Natural killer cell (primary cell): ENCODE results near the gene CCDC91. TPM values are rescaled to one million over a fixed set of nuclear protein-coding genes. Genes with fewer than 3 reads are reported as not detected.

Experiments used
- ATAC-seq, 3 donors: fragments of 150-1000 bp in 2 of 3; fragments of 200-7000 bp in 1 of 3; cut with Tn5 transposase; 1 replicate in 1 of 3; 2 replicates in 2 of 3; pipeline ENCODE4 v1.10.0; 2021; ENCODE audit warnings: mild to moderate bottlenecking in 2 of 3, moderate library complexity in 2 of 3
- DNase-seq, 2 donors: peaks; one replicate each; pipeline versions ENCODE4 v3.0.0 to v3.0.0-alpha.2; 2013 to 2021; ENCODE audit warnings: mixed read lengths in 1 of 2
- H3K27ac ChIP-seq: one replicate; pipeline ENCODE4 v1.5.1; 2013; ENCODE audit warnings: mild to moderate bottlenecking, low read length
- H3K27me3 ChIP-seq: one replicate; pipeline ENCODE4 v1.6.1; 2013; ENCODE audit warnings: low read length; ENCODE audit not compliant: control insufficient read depth, insufficient read depth
- H3K36me3 ChIP-seq: one replicate; pipeline ENCODE4 v1.6.1; 2013; ENCODE audit warnings: low read length; ENCODE audit not compliant: control insufficient read depth, insufficient read depth
- H3K4me1 ChIP-seq: one replicate; pipeline ENCODE4 v1.6.1; 2013; ENCODE audit warnings: low read length; ENCODE audit not compliant: control insufficient read depth, insufficient read depth
- H3K4me3 ChIP-seq: one replicate; pipeline ENCODE4 v1.5.1; 2013; ENCODE audit warnings: low read length
- H3K9me3 ChIP-seq: one replicate; pipeline ENCODE4 v1.6.1; 2013; ENCODE audit warnings: low read length; ENCODE audit not compliant: control insufficient read depth, insufficient read depth
- H3K27ac Mint-ChIP-seq, 2 donors: one replicate each; pipeline ENCODE4 v1.8.0; 2022; ENCODE audit warnings: mild to moderate bottlenecking in 2 of 2, mixed read lengths in 2 of 2, moderate library complexity in 1 of 2
- H3K27me3 Mint-ChIP-seq, 2 donors: one replicate each; pipeline ENCODE4 v1.8.0; 2022; ENCODE audit warnings: low read depth in 2 of 2, mixed read lengths in 2 of 2
- H3K36me3 Mint-ChIP-seq: one replicate; pipeline ENCODE4 v1.8.0; 2022; ENCODE audit warnings: mixed read lengths
- H3K4me1 Mint-ChIP-seq, 2 donors: one replicate each; pipeline ENCODE4 v1.8.0; 2022; ENCODE audit warnings: mixed read lengths in 2 of 2
- H3K4me3 Mint-ChIP-seq: one replicate; pipeline ENCODE4 v1.8.0; 2022; ENCODE audit warnings: mild to moderate bottlenecking, moderate library complexity, mixed read lengths
- H3K9me3 Mint-ChIP-seq, 2 donors: one replicate each; pipeline ENCODE4 v1.8.0; 2022; ENCODE audit warnings: mixed read lengths in 2 of 2
- CTCF ChIP-seq: fragments of 200-600 bp; IDR thresholded peaks from one replicate; pipeline ENCODE4 v1.8.0; 2022; ENCODE audit warnings: antibody characterized with exemption
- WGBS: methylation state at CpG from one replicate; pipeline ENCODE4 v1.1.7; 2013; ENCODE audit warnings: missing lambda C conversion rate; ENCODE audit not compliant: insufficient coverage; 5-methylcytosine and 5-hydroxymethylcytosine counted together
- intact Hi-C: fragments of 100-400 bp; cut with micrococcal nuclease; formaldehyde crosslinking; loops from one replicate; pipeline ENCODE4 v1.14.2; 2022
- total RNA-seq, 4 donors: library from RNA; stranded (reverse); fragments of 120-200 nt in 1 of 4; gene quantifications; one replicate each; pipeline versions ENCODE4 v1.2.3 to v1.2.4, GENCODE V29; 2013 to 2022

The CCDC91 gene
- total RNA-seq, 3 donors from 2014 or later (not counting 1 experiment from before 2014, with no cell fraction given): 48.8 to 65.8 (median 60.2) TPM

DNA sequence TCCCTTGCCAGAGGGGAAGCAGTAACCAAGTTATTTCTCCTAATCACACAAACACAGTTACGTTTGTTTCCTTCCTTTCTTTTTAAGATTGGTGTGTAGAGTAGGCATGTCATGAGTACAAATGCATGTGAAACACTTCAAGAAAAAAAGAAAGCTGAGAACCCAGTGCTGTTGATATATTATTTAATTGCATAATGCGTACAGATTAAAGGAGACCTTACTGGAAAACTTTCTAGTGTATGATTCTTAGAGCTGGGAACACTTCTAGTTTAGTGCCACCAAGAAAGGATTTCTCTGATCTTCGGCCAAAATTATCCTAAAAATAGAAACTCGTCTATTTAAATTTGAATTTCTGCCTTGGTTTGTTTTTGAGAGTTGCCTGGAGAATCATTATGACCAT, 365.5 kb downstream of the CCDC91 start:
- Histone ChIP-seq H3K9me3 (no peaks in the 10 kb centered on the region), H3K36me3 (peaks cover 3% of the 10 kb centered on the region), H3K27ac (no peak overlapping the region), H3K27me3 (no peaks in the 10 kb centered on the region), H3K4me3 (no peak overlapping the region), H3K4me1 (no peaks in the 10 kb centered on the region)
- intact Hi-C loops: no loop called here
- no peak for TF ChIP-seq CTCF
- ATAC-seq (no peak), DNase-seq (no peak)
- WGBS: 100% methylated on average over 3 of the region's 4 CpGs
- no peaks in the 10 kb centered on the region for H3K9me3 Mint-ChIP-seq
- no peak overlapping the region for H3K4me3 Mint-ChIP-seq
- no peaks in the 10 kb centered on the region for H3K36me3 Mint-ChIP-seq
- H3K27me3 Mint-ChIP-seq: no peaks in the 10 kb centered on the region
- H3K4me1 Mint-ChIP-seq: no peaks in the 10 kb centered on the region
- no peak overlapping the region for H3K27ac Mint-ChIP-seq

GRCh38 chr12:28558250-28558649, 368.0 kb downstream of the CCDC91 start:
- Mint-ChIP-seq H3K4me1 (no peaks in the 10 kb centered on the region), H3K27ac (no peak overlapping the region), H3K9me3 (no peaks in the 10 kb centered on the region), H3K36me3 (no peaks in the 10 kb centered on the region), H3K27me3 (no peaks in the 10 kb centered on the region), H3K4me3 (no peak overlapping the region)
- WGBS: no CpG with 5 or more reads among the region's 1 CpG
- H3K9me3 ChIP-seq: no peaks in the 10 kb centered on the region
- no peaks in the 10 kb centered on the region for H3K36me3 ChIP-seq
- TF ChIP-seq CTCF: no peak
- no peak overlapping the region for H3K27ac ChIP-seq
- H3K4me3 ChIP-seq: no peak overlapping the region
- intact Hi-C loops: no loop called here
- H3K27me3 ChIP-seq: no peaks in the 10 kb centered on the region
- no peak for DNase-seq
- no peak for ATAC-seq
- H3K4me1 ChIP-seq: no peaks in the 10 kb centered on the region

DNA sequence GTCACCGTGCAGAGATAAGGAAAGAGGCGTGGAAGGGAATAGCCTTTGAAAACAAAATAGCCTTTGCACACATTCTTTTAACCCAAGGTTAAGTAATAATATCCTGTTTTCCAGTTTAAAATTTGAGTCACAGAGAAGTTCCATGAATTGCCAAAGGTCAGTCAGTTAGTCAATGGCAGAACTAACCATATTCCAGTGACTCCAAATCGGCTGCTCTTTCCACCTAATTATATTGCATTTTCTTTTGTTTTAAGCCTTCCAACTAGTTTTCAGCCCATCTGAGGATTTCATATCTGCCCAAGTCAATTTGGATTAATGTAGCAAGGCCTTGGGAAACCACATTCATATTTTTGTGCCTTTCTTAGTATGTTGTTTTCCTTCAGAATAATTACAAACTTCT, 373.0 kb downstream of the CCDC91 start:
- WGBS: 90% methylated on average over 2 of the region's 3 CpGs
- Mint-ChIP-seq H3K4me3 (no peak overlapping the region), H3K36me3 (no peaks in the 10 kb centered on the region), H3K27ac (no peak overlapping the region), H3K4me1 (no peaks in the 10 kb centered on the region), H3K9me3 (no peaks in the 10 kb centered on the region), H3K27me3 (no peaks in the 10 kb centered on the region)
- Histone ChIP-seq H3K4me1 (no peaks in the 10 kb centered on the region), H3K36me3 (no peaks in the 10 kb centered on the region), H3K9me3 (no peaks in the 10 kb centered on the region), H3K4me3 (no peak overlapping the region), H3K27ac (no peak overlapping the region), H3K27me3 (no peaks in the 10 kb centered on the region)
- ATAC-seq (no peak), DNase-seq (no peak)
- intact Hi-C loops: no loop called here
- TF ChIP-seq CTCF: no peak

DNA sequence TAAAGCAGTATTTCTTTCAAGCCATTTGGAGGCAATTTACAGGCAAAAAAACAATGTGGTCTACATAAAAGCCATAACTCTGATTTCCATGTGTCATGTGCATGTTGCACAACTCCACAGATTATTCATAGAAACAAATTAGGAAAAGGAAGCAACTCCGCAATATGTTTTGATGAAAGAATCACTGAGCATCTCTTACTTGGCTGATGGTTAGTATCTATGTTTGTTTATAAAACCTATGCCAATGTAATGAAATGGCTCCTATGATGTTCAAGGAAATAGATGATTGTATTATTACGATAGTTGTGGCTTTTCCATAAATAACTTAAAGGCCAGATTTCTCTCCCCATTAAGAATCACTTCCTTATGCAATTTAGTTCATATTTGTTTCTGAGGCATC, 373.7 kb downstream of the CCDC91 start:
- no peak overlapping the region for H3K4me3 Mint-ChIP-seq
- H3K4me1 Mint-ChIP-seq: no peaks in the 10 kb centered on the region
- no peak overlapping the region for H3K27ac Mint-ChIP-seq
- Histone ChIP-seq H3K4me1 (no peaks in the 10 kb centered on the region), H3K9me3 (no peaks in the 10 kb centered on the region), H3K27me3 (no peaks in the 10 kb centered on the region), H3K36me3 (no peaks in the 10 kb centered on the region), H3K4me3 (no peak overlapping the region), H3K27ac (no peak overlapping the region)
- ATAC-seq (no peak), DNase-seq (no peak)
- TF ChIP-seq CTCF: no peak
- intact Hi-C loops: no loop called here
- no peaks in the 10 kb centered on the region for H3K9me3 Mint-ChIP-seq
- H3K27me3 Mint-ChIP-seq: no peaks in the 10 kb centered on the region
- H3K36me3 Mint-ChIP-seq: no peaks in the 10 kb centered on the region
- 86% methylated on average over 1 of the region's 2 CpGs for WGBS
